T-helper 1 cell treated with Interleukin-12 subunit alpha and Interleukin-12 subunit beta and Interleukin-4 antibody, amounts not matched to agents 30 ng/mL and 1 ng/mL, for 36 hours (primary cell): ENCODE data around the gene GAL3ST1. TPM values are rescaled to one million over a fixed set of nuclear protein-coding genes. Genes with fewer than 3 reads are reported as not detected.
"Not testable (repeated sequence)": the region's sequence is repeated elsewhere in the genome, so short reads cannot be mapped to it uniquely, and the experiment has no call there.

Source experiments
- intact Hi-C: fragments of 100-400 bp; cut with micrococcal nuclease; formaldehyde crosslinking; loops from one replicate; pipeline ENCODE4 v1.15.1; 2024
- total RNA-seq: library from RNA; stranded (reverse); gene quantifications from 2 replicates; pipeline ENCODE4 v1.2.3, GENCODE V29; 2022

GAL3ST1 gene
- total RNA-seq, 1 donor from 2014 or later = not detected

GRCh38 chr22:30567277-30567676 is 7.2 kb downstream of the GAL3ST1 start:
- intact Hi-C loops = not testable (repeated sequence)

- intact Hi-C loops = no loop called here
These were observed 8.3 kb downstream of the GAL3ST1 start for GRCh38 chr22:30566125-30566524.

- intact Hi-C loops = no loop called here
These were observed 9.1 kb downstream of the GAL3ST1 start for GRCh38 chr22:30565341-30565740.

GRCh38 chr22:30564761-30565119 is 9.7 kb downstream of the GAL3ST1 start:
- intact Hi-C loops = no loop called here

GRCh38 chr22:30564045-30564760 is 10.3 kb downstream of the GAL3ST1 start:
- intact Hi-C loops = no loop called here

- intact Hi-C loops = no loop called here
These were observed 12.1 kb downstream of the GAL3ST1 start for GRCh38 chr22:30562366-30562765.

GRCh38 chr22:30561402-30562189 is 12.9 kb downstream of the GAL3ST1 start:
- intact Hi-C loops = no loop called here

- intact Hi-C loops = not testable (repeated sequence)
These were observed 13.7 kb downstream of the GAL3ST1 start for GRCh38 chr22:30560643-30561202.

GRCh38 chr22:30559889-30560288 is 14.6 kb downstream of the GAL3ST1 start:
- intact Hi-C loops = no loop called here

GRCh38 chr22:30557243-30557642 is 17.2 kb downstream of the GAL3ST1 start:
- intact Hi-C loops = no loop called here

GRCh38 chr22:30556388-30556787 is 18.1 kb downstream of the GAL3ST1 start:
- intact Hi-C loops = no loop called here

GRCh38 chr22:30555282-30556210 is 18.9 kb downstream of the GAL3ST1 start:
- intact Hi-C loops = no loop called here

GRCh38 chr22:30553971-30554370 is 20.5 kb downstream of the GAL3ST1 start:
- intact Hi-C loops = no loop called here

- intact Hi-C loops = no loop called here
These were observed 21.7 kb downstream of the GAL3ST1 start for GRCh38 chr22:30552719-30553118.

- intact Hi-C loops = not testable (repeated sequence)
These were observed 22.7 kb downstream of the GAL3ST1 start for GRCh38 chr22:30551813-30552212.

GRCh38 chr22:30547188-30547587 is 27.3 kb downstream of the GAL3ST1 start:
- intact Hi-C loops = no loop called here

GRCh38 chr22:30546616-30547015 is 27.8 kb downstream of the GAL3ST1 start, which contains the start of gene SEC14L6:
SEC14L6 (minus strand) TSS chr22:30546741; CDS start chr22:30546682, 59 bp downstream.
- intact Hi-C loops = no loop called here

GRCh38 chr22:30542811-30543188 is 31.7 kb downstream of the GAL3ST1 start:
- intact Hi-C loops = no loop called here

- intact Hi-C loops = no loop called here
These were observed 32.3 kb downstream of the GAL3ST1 start for GRCh38 chr22:30541961-30542810.

- intact Hi-C loops = not testable (repeated sequence)
These were observed 33.0 kb downstream of the GAL3ST1 start for GRCh38 chr22:30541511-30541910.
